Bronchial smooth muscle cell (primary cell): ENCODE data around the gene APOL6. TPM values are rescaled to one million over a fixed set of nuclear protein-coding genes. Genes with fewer than 3 reads are reported as not detected.

Experiments
- total RNA-seq: library from RNA; depleted of rRNA; stranded (reverse); fragments of >200 nt; gene quantifications from 2 replicates; pipeline ENCODE4 v1.2.1, GENCODE V29; 2014

Gene APOL6
- 13.7 and 14.5 TPM in 2 replicates for total RNA-seq

GRCh38 chr22:35648066-35649025, at the start of gene APOL6:
TSS of gene APOL6 (plus strand) at chr22:35648446. CDS start at chr22:35656426, 7,980 bp downstream.

GRCh38 chr22:35617137-35617755, 31.0 kb upstream of the APOL6 start, which contains the start of gene MB:
TSS of gene MB (minus strand) at chr22:35617329. CDS start at chr22:35617257, 72 bp downstream.

GRCh38 chr22:35717572-35717971, 69.3 kb downstream of the APOL6 start, which contains the start of gene APOL5:
TSS of gene APOL5 (plus strand) at chr22:35717872. CDS start at chr22:35717872, 0 bp downstream.

Other genes starting within 250 kb of the APOL6 start
- 11.4 and 13.4 TPM in 2 replicates for gene MCM5, start 248.3 kb upstream of the APOL6 start, total RNA-seq
- gene RASD2, start 107.6 kb upstream of the APOL6 start, total RNA-seq: 0.95 TPM in 1 of 2 replicates, not detected in the other
- 0.16 TPM in 1 of 2 replicates, not detected in the other for gene MB, start 31.1 kb upstream of the APOL6 start, total RNA-seq
- not detected in 2 replicates for gene APOL5, start 69.4 kb downstream of the APOL6 start, total RNA-seq